NOMO-1 (cell line): ENCODE data around the gene PPIP5K1.
"Not testable (repeated sequence)": the region's sequence is repeated elsewhere in the genome, so short reads cannot be mapped to it uniquely, and the experiment has no call there.

ENCODE experiments used
- DNase-seq, 2 experiments: peaks; one replicate each; lab custom pipeline; 2025; ENCODE audit not compliant: unreplicated experiment in 2 of 2; lab: John Stamatoyannopoulos, UW

PPIP5K1 gene

GRCh38 chr15:43589778-43590466 is at the start of gene PPIP5K1:
Gene PPIP5K1, minus strand, starts transcription at chr15:43590208. Its CDS starts 5,704 bp downstream, at chr15:43584504.
- DNase-seq: not testable (repeated sequence)

GRCh38 chr15:43638464-43639204 is 48.6 kb upstream of the PPIP5K1 start:
- DNase-seq: not testable (repeated sequence)

GRCh38 chr15:43626937-43627336 is 36.9 kb upstream of the PPIP5K1 start:
- DNase-seq: not testable (repeated sequence)

GRCh38 chr15:43625106-43625505 is 35.1 kb upstream of the PPIP5K1 start:
- no peak for DNase-seq

- not testable (repeated sequence) for DNase-seq
These were observed 32.2 kb upstream of the PPIP5K1 start for GRCh38 chr15:43622068-43622799.

- DNase-seq: not testable (repeated sequence)
These were observed 28.7 kb upstream of the PPIP5K1 start, which contains the start of gene STRC for GRCh38 chr15:43618700-43619099. Gene STRC, minus strand, starts transcription at chr15:43618800. Its CDS starts 78 bp downstream, at chr15:43618722.

GRCh38 chr15:43617750-43618149 is 27.7 kb upstream of the PPIP5K1 start:
- DNase-seq: not testable (repeated sequence)

GRCh38 chr15:43602233-43602632 is 12.2 kb upstream of the PPIP5K1 start:
- DNase-seq: not testable (repeated sequence)

- DNase-seq: not testable (repeated sequence)
These were observed 10.2 kb upstream of the PPIP5K1 start for GRCh38 chr15:43600200-43600599.

GRCh38 chr15:43599131-43599530 is 9.1 kb upstream of the PPIP5K1 start:
- DNase-seq: not testable (repeated sequence)

GRCh38 chr15:43593328-43594190 is 3.6 kb upstream of the PPIP5K1 start, which contains the start of gene CKMT1B:
Gene CKMT1B, plus strand, starts transcription at chr15:43594027. Its CDS starts 192 bp downstream, at chr15:43594219.
- DNase-seq: not testable (repeated sequence)

GRCh38 chr15:43592841-43593240 is 2.8 kb upstream of the PPIP5K1 start:
- not testable (repeated sequence) for DNase-seq

GRCh38 chr15:43574607-43575006 is 15.4 kb downstream of the PPIP5K1 start:
- DNase-seq: not testable (repeated sequence)

- not testable (repeated sequence) for DNase-seq
These were observed 23.4 kb downstream of the PPIP5K1 start for GRCh38 chr15:43566615-43567014.

- DNase-seq: not testable (repeated sequence)
These were observed 26.2 kb downstream of the PPIP5K1 start for GRCh38 chr15:43563793-43564192.

- not testable (repeated sequence) for DNase-seq
These were observed 27.3 kb downstream of the PPIP5K1 start for GRCh38 chr15:43562753-43563152.

- DNase-seq: no peak
These were observed 37.0 kb downstream of the PPIP5K1 start for GRCh38 chr15:43552986-43553385.

- DNase-seq: no peak
These were observed 37.8 kb downstream of the PPIP5K1 start for GRCh38 chr15:43552256-43552655.

- no peak for DNase-seq
These were observed 39.3 kb downstream of the PPIP5K1 start for GRCh38 chr15:43550527-43551363.
